Measurements from ENCODE around the gene SFTA2. TPM values are rescaled to one million over a fixed set of nuclear protein-coding genes. Genes with fewer than 3 reads are reported as not detected.

Gene SFTA2
- total RNA-seq, 4 donors from 2014 or later, result not detected

DNA sequence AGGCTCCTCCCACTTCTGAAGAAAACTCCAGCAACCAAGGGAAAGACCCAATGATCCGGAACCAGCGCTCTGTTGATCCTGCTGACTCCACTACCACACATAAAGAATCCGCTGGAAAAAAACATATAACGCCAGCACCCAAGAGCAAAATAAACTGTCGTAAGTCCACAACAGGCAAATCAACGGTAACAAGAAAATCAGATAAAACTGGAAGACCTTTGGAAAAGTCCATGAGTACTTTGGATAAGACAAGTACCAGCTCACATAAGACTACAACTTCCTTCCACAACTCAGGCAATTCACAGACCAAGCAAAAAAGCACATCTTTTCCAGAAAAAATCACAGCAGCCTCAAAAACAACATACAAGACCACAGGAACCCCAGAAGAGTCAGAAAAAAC lies 16.8 kb upstream of the SFTA2 start:
- H3K36me3 ChIP-seq, result no peaks in the 10 kb centered on the region
- intact Hi-C loops (cut with DNase I; ENCODE audit: low total_unique reads), result no loop called here
- WGBS, 2 donors (ENCODE audit: low coverage in 1 of 2), result 80 to 96% methylated on average over 2 to 6 of the region's 6 CpGs

DNA sequence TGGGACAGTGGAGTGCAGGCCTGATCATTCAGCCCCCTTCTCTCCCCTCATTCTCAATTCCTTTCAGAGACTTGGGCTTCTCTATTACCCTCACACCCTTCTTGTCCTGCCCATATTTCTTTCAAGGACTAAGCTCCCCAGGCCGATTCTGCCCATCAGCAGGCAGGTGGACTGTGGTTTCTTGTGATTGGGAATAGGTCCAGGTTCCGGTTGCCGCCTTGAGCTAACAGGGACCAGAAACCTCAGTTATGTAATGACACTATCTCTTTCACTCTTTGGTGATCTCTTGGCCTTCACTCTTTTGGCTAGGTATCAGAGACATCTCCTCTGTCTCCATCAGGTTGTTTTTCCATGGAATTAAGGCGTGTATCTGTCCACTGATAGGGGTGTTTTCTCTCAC lies 15.3 kb upstream of the SFTA2 start:
- 10 to 69% methylated on average over 3 to 4 of the region's 4 CpGs for WGBS, 2 donors (ENCODE audit: low coverage in 1 of 2)
- no peak for TF ChIP-seq POLR2A (IDR thresholded peaks at IDR 0.05)
- no peak for TF ChIP-seq POLR2AphosphoS5 (IDR thresholded peaks at IDR 0.05)
- TF ChIP-seq, protein P1, sequence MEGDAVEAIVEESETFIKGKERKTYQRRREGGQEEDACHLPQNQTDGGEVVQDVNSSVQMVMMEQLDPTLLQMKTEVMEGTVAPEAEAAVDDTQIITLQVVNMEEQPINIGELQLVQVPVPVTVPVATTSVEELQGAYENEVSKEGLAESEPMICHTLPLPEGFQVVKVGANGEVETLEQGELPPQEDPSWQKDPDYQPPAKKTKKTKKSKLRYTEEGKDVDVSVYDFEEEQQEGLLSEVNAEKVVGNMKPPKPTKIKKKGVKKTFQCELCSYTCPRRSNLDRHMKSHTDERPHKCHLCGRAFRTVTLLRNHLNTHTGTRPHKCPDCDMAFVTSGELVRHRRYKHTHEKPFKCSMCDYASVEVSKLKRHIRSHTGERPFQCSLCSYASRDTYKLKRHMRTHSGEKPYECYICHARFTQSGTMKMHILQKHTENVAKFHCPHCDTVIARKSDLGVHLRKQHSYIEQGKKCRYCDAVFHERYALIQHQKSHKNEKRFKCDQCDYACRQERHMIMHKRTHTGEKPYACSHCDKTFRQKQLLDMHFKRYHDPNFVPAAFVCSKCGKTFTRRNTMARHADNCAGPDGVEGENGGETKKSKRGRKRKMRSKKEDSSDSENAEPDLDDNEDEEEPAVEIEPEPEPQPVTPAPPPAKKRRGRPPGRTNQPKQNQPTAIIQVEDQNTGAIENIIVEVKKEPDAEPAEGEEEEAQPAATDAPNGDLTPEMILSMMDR (IDR thresholded peaks at IDR 0.05), result no peak
- TF ChIP-seq EP300 (IDR thresholded peaks at IDR 0.05; ENCODE audit: low read depth), result no peak
- Histone ChIP-seq H3K9me3 (no peaks in the 10 kb centered on the region), H3K27ac (no peak overlapping the region), H3K4me1 (no peaks in the 10 kb centered on the region), H3K27me3 (peaks cover 38% of the 10 kb centered on the region), H3K36me3 (no peaks in the 10 kb centered on the region), H3K4me3 (no peak overlapping the region)
- DNase-seq, result no peak
- intact Hi-C loops (cut with DNase I; ENCODE audit: low total_unique reads), result no loop called here
- in situ Hi-C loops (cut with MboI; ENCODE audit: low pct_ligation_motif_present in 1 of 4, low pct_unique_long_range_greater_than_20kb in 1 of 4, low sequenced_read_pairs in 3 of 4), result loop anchor here in 1 of 4 donors (25.0 kb wide), 1 partner anchor 115 kb away; no protein-coding TSS in a partner anchor

More for the DNA sequence above, 16.8 kb upstream of the SFTA2 start:
- H3K4me3 ChIP-seq, result no peak overlapping the region
- in situ Hi-C loops (cut with MboI; ENCODE audit: low pct_ligation_motif_present in 1 of 4, low pct_unique_long_range_greater_than_20kb in 1 of 4, low sequenced_read_pairs in 3 of 4), result loop anchor here in 1 of 4 donors (25.0 kb wide), 1 partner anchor 113 kb away; no protein-coding TSS in a partner anchor
- no peaks in the 10 kb centered on the region for H3K4me1 ChIP-seq
- TF ChIP-seq POLR2AphosphoS5 (IDR thresholded peaks at IDR 0.05), result no peak
- TF ChIP-seq, protein P1 (IDR thresholded peaks at IDR 0.05), result no peak
- no peak overlapping the region for H3K27ac ChIP-seq
- peaks cover 36% of the 10 kb centered on the region for H3K27me3 ChIP-seq
- H3K9me3 ChIP-seq, result no peaks in the 10 kb centered on the region
- DNase-seq, result no peak

DNA sequence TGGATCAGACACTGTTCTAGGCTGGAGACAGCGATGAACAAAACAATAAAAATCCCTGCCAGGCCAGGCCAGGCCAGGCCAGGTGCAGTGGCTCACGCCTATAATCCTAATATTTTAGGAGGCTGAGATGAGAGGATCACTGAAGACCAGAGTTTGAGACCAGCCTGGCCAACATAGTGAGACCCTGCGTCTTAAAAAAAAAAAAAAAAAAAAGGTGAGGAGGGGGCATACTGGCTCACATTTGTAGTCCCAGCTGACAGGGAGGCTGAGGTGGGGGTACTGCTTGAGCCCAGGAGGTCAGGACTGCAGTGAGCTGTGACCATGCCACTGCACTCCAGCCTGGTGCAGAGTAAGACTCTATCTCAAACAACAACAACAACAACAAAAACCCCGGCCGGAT lies 13.3 kb upstream of the SFTA2 start:
- TF ChIP-seq POLR2A (IDR thresholded peaks at IDR 0.05), result no peak
- no peak for TF ChIP-seq POLR2AphosphoS5 (IDR thresholded peaks at IDR 0.05)
- TF ChIP-seq, protein P1 (IDR thresholded peaks at IDR 0.05), result no peak
- TF ChIP-seq EP300 (IDR thresholded peaks at IDR 0.05; ENCODE audit: low read depth), result no peak
- Histone ChIP-seq H3K27me3 (peaks cover 26% of the 10 kb centered on the region), H3K27ac (no peak overlapping the region), H3K4me1 (no peaks in the 10 kb centered on the region), H3K9me3 (no peaks in the 10 kb centered on the region), H3K4me3 (no peak overlapping the region), H3K36me3 (no peaks in the 10 kb centered on the region)
- in situ Hi-C loops (cut with MboI; ENCODE audit: low pct_ligation_motif_present in 1 of 4, low pct_unique_long_range_greater_than_20kb in 1 of 4, low sequenced_read_pairs in 3 of 4), result loop anchor here in 1 of 4 donors (25.0 kb wide), 1 partner anchor 117 kb away; no protein-coding TSS in a partner anchor
- no peak for DNase-seq
- intact Hi-C loops (cut with DNase I; ENCODE audit: low total_unique reads), result no loop called here
- WGBS, 2 donors (ENCODE audit: low coverage in 1 of 2), result 79 to 83% methylated on average over 1 to 5 of the region's 5 CpGs

DNA sequence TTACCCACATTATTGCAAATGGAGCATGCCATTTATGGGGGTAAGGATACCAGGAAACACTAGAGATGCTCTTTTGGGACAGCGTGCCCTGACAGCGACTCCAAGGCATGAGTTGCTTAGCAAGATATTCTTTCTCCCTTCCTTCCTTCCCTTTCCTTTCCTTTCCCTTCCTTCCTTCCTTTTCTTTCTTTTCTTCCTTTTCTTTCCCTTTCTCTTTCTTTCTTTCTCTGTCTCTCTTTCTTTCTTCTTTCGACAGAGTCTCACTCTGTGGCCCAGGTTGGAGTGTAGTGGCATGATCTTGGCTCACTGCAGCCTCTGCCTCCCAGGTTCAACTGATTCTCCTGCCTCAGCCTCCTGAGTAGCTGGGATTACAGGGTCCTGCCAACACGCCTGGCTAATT lies 12.1 kb upstream of the SFTA2 start:
- no peaks in the 10 kb centered on the region for H3K4me1 ChIP-seq
- no peaks in the 10 kb centered on the region for H3K36me3 ChIP-seq
- H3K27ac ChIP-seq, result no peak overlapping the region
- no peak overlapping the region for H3K4me3 ChIP-seq
- DNase-seq, result no peak
- intact Hi-C loops (cut with DNase I; ENCODE audit: low total_unique reads), result no loop called here
- no peak for TF ChIP-seq POLR2AphosphoS5 (IDR thresholded peaks at IDR 0.05)
- no peak for TF ChIP-seq EP300 (IDR thresholded peaks at IDR 0.05; ENCODE audit: low read depth)
- in situ Hi-C loops (cut with MboI; ENCODE audit: low pct_ligation_motif_present in 1 of 4, low pct_unique_long_range_greater_than_20kb in 1 of 4, low sequenced_read_pairs in 3 of 4), result loop anchor here in 1 of 4 donors (25.0 kb wide), 1 partner anchor 118 kb away; no protein-coding TSS in a partner anchor
- H3K9me3 ChIP-seq, result no peaks in the 10 kb centered on the region
- WGBS, 2 donors (ENCODE audit: low coverage in 1 of 2), result 84 to 94% methylated on average over 2 to 4 of the region's 4 CpGs
- peaks cover 34% of the 10 kb centered on the region for H3K27me3 ChIP-seq
